Osteoblast (primary cell): ENCODE data around the gene ZNF30. TPM values are rescaled to one million over a fixed set of nuclear protein-coding genes. Genes with fewer than 3 reads are reported as not detected.

Experiments used
- DNase-seq: peaks from one replicate; pipeline ENCODE4 v3.0.0; 2011; ENCODE audit warnings: low spot score, mixed read lengths; ENCODE audit not compliant: insufficient read length; ENCODE audit errors: missing footprints
- H2AFZ ChIP-seq: 2 replicates; pipeline ENCODE4 v1.6.0; 2011; ENCODE audit warnings: mild to moderate bottlenecking, low read length
- H3K27ac ChIP-seq: 2 replicates; pipeline ENCODE4 v1.5.1; 2011; ENCODE audit warnings: mild to moderate bottlenecking, low read depth, low read length, moderate library complexity
- H3K27me3 ChIP-seq: 2 replicates; pipeline ENCODE4 v1.6.0; 2012; ENCODE audit warnings: mild to moderate bottlenecking, control low read depth, inconsistent platforms, low read length, moderate library complexity; ENCODE audit not compliant: insufficient read depth
- H3K36me3 ChIP-seq: 2 replicates; pipeline ENCODE4 v1.5.1; 2011; ENCODE audit warnings: mild to moderate bottlenecking, low read length, control low read depth, moderate library complexity; ENCODE audit not compliant: insufficient read depth
- H3K4me1 ChIP-seq: 2 replicates; pipeline ENCODE4 v1.5.1; 2011; ENCODE audit warnings: mild to moderate bottlenecking, low read length, control low read depth, moderate library complexity; ENCODE audit not compliant: insufficient read depth
- H3K4me2 ChIP-seq: 2 replicates; pipeline ENCODE4 v1.6.0; 2011; ENCODE audit warnings: mild to moderate bottlenecking, low read length; ENCODE audit not compliant: insufficient read depth
- H3K4me3 ChIP-seq: fragments of 200-600 bp; sonication (generic); 3 replicates; pipeline ENCODE4 v1.5.1; 2012; ENCODE audit warnings: mild to moderate bottlenecking, low read length, inconsistent platforms; ENCODE audit not compliant: insufficient read depth
- H3K79me2 ChIP-seq: 2 replicates; pipeline ENCODE4 v1.6.0; 2012; ENCODE audit warnings: mild to moderate bottlenecking, low read length, control low read depth, inconsistent platforms; ENCODE audit not compliant: insufficient read depth
- H3K9me3 ChIP-seq: 2 replicates; pipeline ENCODE4 v1.5.1; 2011; ENCODE audit warnings: low read depth, low read length, control low read depth
- H4K20me1 ChIP-seq: 2 replicates; pipeline ENCODE4 v1.6.0; 2012; ENCODE audit warnings: mild to moderate bottlenecking, low read length, control low read depth; ENCODE audit not compliant: insufficient read depth
- total RNA-seq: library from RNA; depleted of rRNA; stranded (reverse); fragments of >200 nt; gene quantifications from 2 replicates; pipeline ENCODE4 v1.2.3, GENCODE V29; 2012
- TF ChIP-seq, protein P1 (sequence below): IDR thresholded peaks from 2 replicates; pipeline ENCODE4 v1.5.1; 2011; ENCODE audit warnings: mild to moderate bottlenecking, low read depth, low read length, moderate library complexity; ENCODE audit errors: extremely low read depth

The ZNF30 gene
- total RNA-seq, 1 donor: 4.3 TPM

DNA sequence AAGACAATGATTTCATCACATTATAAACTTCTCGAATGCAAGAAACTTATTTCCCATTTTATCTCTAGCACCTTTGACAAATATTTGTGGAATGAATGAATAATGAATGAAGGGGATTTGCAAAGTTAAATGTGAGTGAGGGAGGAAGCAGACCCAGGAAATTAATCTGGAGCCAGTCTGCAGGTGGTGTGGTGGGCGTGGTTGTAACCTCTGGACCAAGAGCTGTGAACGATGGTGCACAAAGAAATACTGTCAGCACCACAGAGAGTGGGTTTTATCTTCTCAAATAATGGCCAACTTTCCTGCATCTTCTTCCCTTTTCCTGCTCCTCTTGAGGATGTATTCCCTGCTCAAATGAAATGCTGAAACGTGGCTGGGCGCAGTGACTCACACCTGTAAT lies 48.4 kb downstream of the ZNF30 start:
- peaks cover 6% of the 10 kb centered on the region for H3K9me3 ChIP-seq
- H3K27ac ChIP-seq: no peak overlapping the region
- H3K36me3 ChIP-seq: no peaks in the 10 kb centered on the region
- no peak for DNase-seq
- no peaks in the 10 kb centered on the region for H3K27me3 ChIP-seq
- H3K4me1 ChIP-seq: no peaks in the 10 kb centered on the region
- no peak overlapping the region for H3K4me3 ChIP-seq
- H2AFZ ChIP-seq: no peak overlapping the region
- no peaks in the 10 kb centered on the region for H3K79me2 ChIP-seq
- no peaks in the 10 kb centered on the region for H4K20me1 ChIP-seq
- no peak overlapping the region for H3K4me2 ChIP-seq
- TF ChIP-seq, protein P1, sequence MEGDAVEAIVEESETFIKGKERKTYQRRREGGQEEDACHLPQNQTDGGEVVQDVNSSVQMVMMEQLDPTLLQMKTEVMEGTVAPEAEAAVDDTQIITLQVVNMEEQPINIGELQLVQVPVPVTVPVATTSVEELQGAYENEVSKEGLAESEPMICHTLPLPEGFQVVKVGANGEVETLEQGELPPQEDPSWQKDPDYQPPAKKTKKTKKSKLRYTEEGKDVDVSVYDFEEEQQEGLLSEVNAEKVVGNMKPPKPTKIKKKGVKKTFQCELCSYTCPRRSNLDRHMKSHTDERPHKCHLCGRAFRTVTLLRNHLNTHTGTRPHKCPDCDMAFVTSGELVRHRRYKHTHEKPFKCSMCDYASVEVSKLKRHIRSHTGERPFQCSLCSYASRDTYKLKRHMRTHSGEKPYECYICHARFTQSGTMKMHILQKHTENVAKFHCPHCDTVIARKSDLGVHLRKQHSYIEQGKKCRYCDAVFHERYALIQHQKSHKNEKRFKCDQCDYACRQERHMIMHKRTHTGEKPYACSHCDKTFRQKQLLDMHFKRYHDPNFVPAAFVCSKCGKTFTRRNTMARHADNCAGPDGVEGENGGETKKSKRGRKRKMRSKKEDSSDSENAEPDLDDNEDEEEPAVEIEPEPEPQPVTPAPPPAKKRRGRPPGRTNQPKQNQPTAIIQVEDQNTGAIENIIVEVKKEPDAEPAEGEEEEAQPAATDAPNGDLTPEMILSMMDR: no peak

DNA sequence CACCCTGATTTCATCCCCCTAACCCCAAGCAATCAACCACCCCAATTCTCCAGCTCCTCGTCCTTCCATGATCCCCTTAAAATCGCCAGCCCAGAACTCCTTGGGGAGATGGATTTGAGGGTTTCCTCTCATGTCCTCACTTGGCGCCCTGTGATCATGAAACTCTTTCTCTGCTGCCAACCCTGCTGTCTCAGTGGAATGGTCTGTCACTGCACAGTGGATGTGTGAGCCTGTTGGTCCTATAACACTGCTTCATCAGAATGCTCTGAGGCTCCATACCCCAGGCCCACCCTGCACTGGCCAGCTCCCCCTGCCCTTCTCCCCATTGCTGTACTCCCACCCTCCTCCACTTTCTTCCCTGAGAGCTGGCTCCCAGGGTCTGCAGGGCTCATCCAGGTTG lies 49.9 kb downstream of the ZNF30 start:
- H3K79me2 ChIP-seq: no peaks in the 10 kb centered on the region
- H4K20me1 ChIP-seq: no peaks in the 10 kb centered on the region
- H3K4me2 ChIP-seq: no peak overlapping the region
- DNase-seq: no peak
- H3K36me3 ChIP-seq: no peaks in the 10 kb centered on the region
- no peak overlapping the region for H2AFZ ChIP-seq
- no peaks in the 10 kb centered on the region for H3K4me1 ChIP-seq
- H3K9me3 ChIP-seq: peaks cover 6% of the 10 kb centered on the region
- TF ChIP-seq, protein P1: no peak
- no peaks in the 10 kb centered on the region for H3K27me3 ChIP-seq
- H3K4me3 ChIP-seq: no peak overlapping the region
- H3K27ac ChIP-seq: no peak overlapping the region

DNA sequence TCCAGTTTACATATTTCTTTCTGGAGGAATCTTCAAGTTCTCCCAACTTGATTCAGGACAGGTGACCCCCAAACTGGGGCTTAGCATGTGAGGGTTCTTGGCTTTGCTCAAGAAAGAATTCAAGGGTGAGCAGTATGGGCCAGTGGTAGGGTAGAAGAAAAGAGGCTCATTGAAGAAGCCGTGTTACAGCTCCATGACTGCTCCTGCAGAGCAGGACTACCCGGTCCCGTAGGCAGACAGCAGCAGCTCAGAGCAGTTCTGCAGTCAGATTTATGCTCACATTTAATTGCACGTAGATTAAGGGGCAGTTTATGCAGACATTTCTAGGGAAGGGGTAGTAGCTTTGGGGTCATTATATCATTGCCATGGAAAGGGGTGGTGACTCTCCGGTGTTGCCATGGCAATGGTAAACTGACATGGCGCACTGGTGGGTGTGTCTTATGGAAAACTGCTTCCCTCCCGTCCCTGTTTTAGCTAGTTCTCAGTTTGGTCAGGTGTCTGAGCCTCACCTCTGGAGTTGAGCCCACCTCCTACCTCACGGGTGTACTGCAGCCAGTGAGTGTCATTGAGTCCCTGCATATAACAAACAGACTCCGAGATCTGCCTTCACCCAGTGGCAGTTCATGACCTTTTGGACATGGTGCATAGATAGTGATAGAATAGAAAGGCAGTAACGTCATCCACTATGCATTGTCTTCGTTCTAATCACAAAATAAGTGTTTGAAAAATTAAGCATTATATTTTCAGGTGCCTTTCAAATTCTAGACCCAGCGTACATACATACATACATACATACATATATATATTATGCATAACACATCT lies 53.3 kb downstream of the ZNF30 start:
- H3K36me3 ChIP-seq: no peaks in the 10 kb centered on the region
- no peak overlapping the region for H2AFZ ChIP-seq
- H3K4me3 ChIP-seq: no peak overlapping the region
- no peaks in the 10 kb centered on the region for H3K79me2 ChIP-seq
- H4K20me1 ChIP-seq: no peaks in the 10 kb centered on the region
- TF ChIP-seq, protein P1: no peak
- no peak overlapping the region for H3K27ac ChIP-seq
- H3K9me3 ChIP-seq: peaks cover 6% of the 10 kb centered on the region
- H3K4me1 ChIP-seq: no peaks in the 10 kb centered on the region
- H3K27me3 ChIP-seq: no peaks in the 10 kb centered on the region
- no peak overlapping the region for H3K4me2 ChIP-seq
- DNase-seq: no peak

DNA sequence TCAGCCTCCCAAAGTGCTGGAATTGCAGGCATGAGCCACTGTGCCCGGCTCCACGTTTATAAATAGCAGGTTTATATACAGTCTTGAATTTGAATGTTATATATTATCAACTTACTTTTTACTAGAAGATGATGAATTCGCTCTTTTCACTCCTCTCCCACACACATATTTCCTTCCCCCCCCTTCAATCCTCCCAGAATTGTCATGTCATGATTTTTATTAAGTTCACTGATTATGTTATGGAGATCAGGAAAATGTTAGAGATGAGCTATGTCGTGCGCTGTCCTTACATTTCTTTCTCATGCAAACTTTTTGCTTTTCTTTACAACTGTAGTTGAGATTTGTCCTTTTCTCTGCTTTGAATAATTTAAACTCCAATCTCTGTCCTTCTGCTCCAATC lies 55.6 kb downstream of the ZNF30 start:
- no peak for DNase-seq
- H3K27me3 ChIP-seq: no peaks in the 10 kb centered on the region
- no peaks in the 10 kb centered on the region for H4K20me1 ChIP-seq
- no peaks in the 10 kb centered on the region for H3K9me3 ChIP-seq
- no peak overlapping the region for H3K4me2 ChIP-seq
- H3K4me1 ChIP-seq: peaks cover 4% of the 10 kb centered on the region
- no peak overlapping the region for H2AFZ ChIP-seq
- TF ChIP-seq, protein P1: no peak
- no peak overlapping the region for H3K4me3 ChIP-seq
- H3K79me2 ChIP-seq: no peaks in the 10 kb centered on the region
- H3K27ac ChIP-seq: no peak overlapping the region
- no peaks in the 10 kb centered on the region for H3K36me3 ChIP-seq
